Common myeloid progenitor, CD34-positive (primary cell): Measurements from ENCODE around the gene MPP7.

Experiments used
- CTCF ChIA-PET: fragments of 350-600 bp; sonication (Branson Sonifier 250); formaldehyde crosslinking; loops from one replicate; lab custom pipeline; 2021; ENCODE audit warnings: antibody characterized with exemption; lab: Charles Lee
- POLR2A ChIA-PET: fragments of 350-600 bp; sonication (Branson Sonifier 250); formaldehyde crosslinking; loops from one replicate; lab custom pipeline; 2021; ENCODE audit warnings: antibody characterized with exemption; lab: Charles Lee
- DNase-seq, 3 donors: peaks; one replicate each; pipeline versions ENCODE4 v3.0.0 to v3.0.0-alpha.2; 2013
- H3K27ac ChIP-seq, 2 experiments: 1 replicate in 1 of 2; 2 replicates in 1 of 2; pipeline ENCODE4 v1.7.0; 2013; ENCODE audit warnings: inconsistent platforms in 2 of 2, low read length in 2 of 2, mild to moderate bottlenecking in 2 of 2, low read depth in 1 of 2, moderate library complexity in 1 of 2; ENCODE audit not compliant: severe bottlenecking in 2 of 2, insufficient read depth in 1 of 2, poor library complexity in 1 of 2
- H3K27me3 ChIP-seq, 5 experiments: replicated peaks in 2 of 5; 1 replicate in 3 of 5; 2 replicates in 2 of 5; pipeline versions ENCODE4 v1.6.1 to v1.7.0; 2013; ENCODE audit warnings: low read length in 4 of 5, mild to moderate bottlenecking in 2 of 5, moderate library complexity in 2 of 5, inconsistent platforms in 1 of 5; ENCODE audit not compliant: insufficient read depth in 5 of 5, control insufficient read depth in 4 of 5
- H3K36me3 ChIP-seq, 4 experiments: 1 replicate in 2 of 4; 2 replicates in 2 of 4; pipeline versions ENCODE4 v1.6.1 to v1.7.0; 2013; ENCODE audit warnings: low read length in 3 of 4, control low read depth in 1 of 4, mild to moderate bottlenecking in 1 of 4; ENCODE audit not compliant: control insufficient read depth in 4 of 4, insufficient read depth in 4 of 4
- H3K4me1 ChIP-seq, 4 experiments: 1 replicate in 3 of 4; 2 replicates in 1 of 4; pipeline versions ENCODE4 v1.6.1 to v1.7.1; 2013; ENCODE audit warnings: low read length in 3 of 4, mild to moderate bottlenecking in 3 of 4, control low read depth in 1 of 4, inconsistent platforms in 1 of 4, moderate library complexity in 1 of 4; ENCODE audit not compliant: control insufficient read depth in 4 of 4, insufficient read depth in 4 of 4; ENCODE audit errors: control extremely low read depth in 1 of 4
- H3K4me3 ChIP-seq, 7 experiments: 1 replicate in 4 of 7; 2 replicates in 3 of 7; pipeline versions ENCODE4 v1.5.1 to v1.7.0; 2013; ENCODE audit warnings: mild to moderate bottlenecking in 7 of 7, low read length in 6 of 7, moderate library complexity in 6 of 7, inconsistent platforms in 2 of 7, low read depth in 2 of 7, control low read depth in 1 of 7; ENCODE audit not compliant: insufficient read depth in 4 of 7, control insufficient read depth in 1 of 7; ENCODE audit errors: extremely low read depth in 1 of 7
- H3K9me3 ChIP-seq, 5 experiments: 1 replicate in 4 of 5; 2 replicates in 1 of 5; pipeline versions ENCODE4 v1.6.1 to v1.7.1; 2013; ENCODE audit warnings: low read length in 4 of 5, mild to moderate bottlenecking in 2 of 5, inconsistent platforms in 1 of 5, low read depth in 1 of 5, moderate library complexity in 1 of 5; ENCODE audit not compliant: control insufficient read depth in 4 of 5, insufficient read depth in 2 of 5; ENCODE audit errors: control extremely low read depth in 1 of 5
- WGBS: methylation state at CpG from one replicate; pipeline ENCODE4 v1.1.5; 2013; ENCODE audit not compliant: insufficient coverage; 5-methylcytosine and 5-hydroxymethylcytosine counted together

Gene MPP7

DNA sequence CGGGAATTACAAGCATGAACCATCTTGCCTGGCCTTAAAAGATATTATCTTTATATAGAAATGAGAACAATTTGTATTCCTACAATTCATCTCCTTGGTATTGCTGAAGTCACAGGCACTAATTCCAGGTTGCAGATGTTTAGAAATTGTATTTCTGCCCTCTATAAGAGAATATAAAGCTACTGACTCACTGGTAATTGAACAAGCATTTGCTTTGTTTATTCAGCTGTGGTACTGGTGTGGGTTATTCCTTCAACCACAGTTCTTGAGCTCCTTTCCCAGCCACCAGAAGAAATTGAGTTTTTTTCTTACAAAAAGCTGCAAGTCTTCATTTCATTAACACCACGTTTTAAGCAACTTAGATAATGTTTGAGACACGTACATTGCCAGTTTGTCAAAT lies 29.0 kb upstream of the MPP7 start:
- H3K4me3 ChIP-seq: no peak overlapping the region
- peak overlapping the region; percentile 6 to 96 for H3K27ac ChIP-seq
- DNase-seq: peak; percentile 24 to 87 (median 81)
- H3K4me1 ChIP-seq: peaks cover 31 to 75% (median 51%) of the 10 kb centered on the region in 4 experiments
- POLR2A ChIA-PET: no interaction called here
- no CpG with 5 or more reads among the region's 3 CpGs for WGBS
- CTCF ChIA-PET: interaction anchor here (1.5 to 3.4 kb wide), 3 partner anchors 15 to 35 kb away, joined by 4 to 23 read pairs (median 4); partner anchors contain the start of gene MPP7
- no peaks in the 10 kb centered on the region for H3K9me3 ChIP-seq
- H3K36me3 ChIP-seq: no peaks in the 10 kb centered on the region
- H3K27me3 ChIP-seq: no peaks in the 10 kb centered on the region

DNA sequence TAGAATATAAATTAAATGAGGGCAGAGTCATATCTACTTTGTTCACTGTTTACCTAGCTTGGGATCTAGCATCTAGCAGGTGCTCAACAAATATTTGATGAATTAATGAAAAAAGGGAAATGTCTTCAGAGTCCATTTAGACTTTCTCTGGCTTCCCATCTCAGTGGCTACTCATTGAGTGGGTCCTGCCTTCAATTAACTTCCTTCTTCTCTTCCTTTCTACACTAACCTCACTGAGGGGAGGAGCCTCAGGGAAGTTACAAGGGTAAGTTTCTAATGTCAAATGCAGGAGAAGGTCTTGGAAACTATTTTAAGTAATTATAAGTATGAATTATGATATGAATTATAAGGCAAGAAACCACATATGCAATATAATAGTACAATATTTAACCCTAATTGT lies 28.2 kb upstream of the MPP7 start:
- Histone ChIP-seq H3K4me3 (no peak overlapping the region), H3K9me3 (no peaks in the 10 kb centered on the region), H3K27ac (no peak overlapping the region), H3K4me1 (peaks cover 38 to 75% (median 56%) of the 10 kb centered on the region in 4 experiments), H3K36me3 (no peaks in the 10 kb centered on the region), H3K27me3 (no peaks in the 10 kb centered on the region)
- ChIA-PET CTCF (interaction anchor here (1.1 to 3.4 kb wide), 4 partner anchors 10 to 29 kb away, joined by 4 to 23 read pairs (median 6); partner anchors contain the start of gene MPP7), POLR2A (no interaction called here)
- peak in 2 of 3 donors; percentile 47 to 55 for DNase-seq

DNA sequence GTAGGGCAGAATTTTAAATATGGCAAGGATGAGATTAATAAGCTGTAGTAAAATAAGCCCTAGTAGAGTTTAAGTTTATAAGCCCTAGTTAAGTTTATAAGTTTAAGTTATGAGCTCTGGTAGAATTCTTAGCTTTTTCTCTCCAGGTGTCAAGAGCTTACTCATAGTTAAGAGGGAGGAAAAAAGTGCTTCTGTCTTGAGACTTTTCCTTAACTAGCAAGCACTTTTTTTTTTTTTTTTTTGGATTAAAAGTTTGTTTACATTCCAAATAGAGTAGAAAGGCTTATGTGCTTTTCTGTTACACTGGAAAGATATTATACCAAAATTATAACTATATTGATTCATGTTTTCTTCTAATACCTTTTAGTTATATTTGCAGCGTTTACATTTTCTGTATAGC lies 25.5 kb upstream of the MPP7 start:
- H3K4me1 ChIP-seq: peaks cover 27 to 63% (median 45%) of the 10 kb centered on the region in 4 experiments
- H3K27ac ChIP-seq: no peak overlapping the region
- CTCF ChIA-PET: interaction anchor here (0.6 to 4.1 kb wide), 12 partner anchors 8 to 96 kb away, joined by 3 to 24 read pairs (median 4); partner anchors contain the start of gene MPP7
- DNase-seq: no peak
- WGBS: no CpG with 5 or more reads among the region's 1 CpG
- no peak overlapping the region for H3K4me3 ChIP-seq
- no peaks in the 10 kb centered on the region for H3K9me3 ChIP-seq
- no peaks in the 10 kb centered on the region for H3K36me3 ChIP-seq
- POLR2A ChIA-PET: interaction anchor here (0.5 to 0.6 kb wide), 2 partner anchors 42 to 784 kb away, joined by 3 to 6 read pairs; no protein-coding TSS in a partner anchor
- no peaks in the 10 kb centered on the region for H3K27me3 ChIP-seq

DNA sequence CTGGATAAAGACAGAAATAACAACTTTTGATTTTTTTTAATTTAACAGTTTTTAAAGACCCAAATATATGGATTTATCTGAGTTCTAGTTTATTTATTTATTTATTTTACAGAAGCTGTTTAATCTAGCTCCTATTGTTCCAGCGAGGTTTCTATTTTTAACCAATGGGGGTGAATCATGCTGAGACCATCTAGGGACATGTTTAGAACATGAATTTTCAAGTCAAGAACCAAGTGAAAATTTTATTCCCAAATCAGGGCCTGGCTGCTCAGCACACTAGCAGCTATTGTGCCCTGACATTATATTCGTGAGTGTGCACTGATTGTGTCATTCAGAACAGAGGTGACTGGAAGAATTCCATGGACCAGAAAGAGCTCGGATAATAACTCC lies 24.6 kb upstream of the MPP7 start:
- Histone ChIP-seq H3K9me3 (no peaks in the 10 kb centered on the region), H3K4me1 (peaks cover 26 to 57% (median 38%) of the 10 kb centered on the region in 4 experiments), H3K36me3 (no peaks in the 10 kb centered on the region), H3K27ac (no peak overlapping the region), H3K4me3 (no peak overlapping the region), H3K27me3 (no peaks in the 10 kb centered on the region)
- no peak for DNase-seq
- 82% methylated on average over 2 of the region's 3 CpGs for WGBS
- ChIA-PET POLR2A (interaction anchor here (0.6 kb wide), 1 partner anchor 49 kb away, joined by 3 read pairs; no protein-coding TSS in a partner anchor), CTCF (interaction anchor here (0.8 to 4.1 kb wide), 8 partner anchors 9 to 53 kb away, joined by 3 to 24 read pairs (median 3); partner anchors contain the start of gene MPP7)

DNA sequence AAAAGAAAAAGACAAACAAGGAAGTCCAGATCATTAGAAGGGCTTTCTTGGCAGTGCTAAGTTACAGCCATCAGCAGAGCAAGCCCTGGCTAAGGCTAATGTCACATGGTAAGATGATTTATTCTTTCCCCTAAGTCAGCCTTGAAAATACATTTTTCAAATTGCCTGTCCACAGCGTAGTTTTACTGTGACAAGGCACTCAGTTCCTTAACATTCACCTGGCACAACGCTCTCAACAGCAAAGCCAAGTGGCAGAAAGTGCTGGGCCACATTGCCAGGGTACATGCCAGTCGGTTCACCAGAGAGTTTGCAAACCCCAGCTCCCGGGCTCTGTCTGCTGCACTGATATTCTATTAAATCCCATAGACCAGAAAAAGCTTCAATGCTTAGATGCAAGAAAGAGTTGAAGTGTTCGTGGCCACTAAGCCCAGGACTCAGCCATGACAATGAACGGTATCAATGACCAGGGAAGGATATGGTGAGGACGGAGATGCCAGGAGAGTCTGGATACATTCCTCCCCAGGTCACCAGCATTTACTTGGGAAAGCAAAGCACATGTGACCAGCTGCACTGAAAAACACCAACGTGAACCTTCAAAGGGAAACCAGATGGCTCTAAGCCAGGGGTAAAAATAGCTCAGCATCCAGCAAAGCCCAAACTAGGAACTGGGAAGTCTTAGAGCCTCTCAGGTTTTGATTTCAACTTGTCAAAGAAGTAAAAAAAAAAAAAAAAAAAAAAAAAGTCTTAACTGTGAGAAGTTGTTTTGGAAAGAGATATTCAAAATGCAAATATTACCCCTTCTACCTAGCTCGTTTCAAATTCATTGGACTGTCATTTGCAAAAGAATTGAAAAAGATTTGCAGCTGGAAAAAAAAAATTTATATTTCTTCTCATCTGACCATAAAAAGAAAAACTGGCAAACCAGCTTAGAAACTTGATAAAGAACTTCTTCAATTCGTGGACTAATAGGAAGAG lies 23.9 kb upstream of the MPP7 start:
- DNase-seq: peak in 2 of 3 donors; percentile 63 to 72
- H3K27ac ChIP-seq: peak overlapping the region in 1 of 2 experiments; percentile 36
- peak overlapping the region in 4 of 7 experiments; percentile 25 to 49 (median 36) for H3K4me3 ChIP-seq
- H3K27me3 ChIP-seq: no peaks in the 10 kb centered on the region
- H3K9me3 ChIP-seq: no peaks in the 10 kb centered on the region
- H3K4me1 ChIP-seq: peaks cover 23 to 50% (median 33%) of the 10 kb centered on the region in 4 experiments
- ChIA-PET POLR2A (interaction anchor here (0.6 kb wide), 1 partner anchor 49 kb away, joined by 3 read pairs; no protein-coding TSS in a partner anchor), CTCF (interaction anchor here (0.8 to 4.1 kb wide), 11 partner anchors 9 to 53 kb away, joined by 3 to 24 read pairs (median 3); partner anchors contain the start of gene MPP7)
- 7% methylated on average over 6 of the region's 10 CpGs for WGBS
- no peaks in the 10 kb centered on the region for H3K36me3 ChIP-seq

DNA sequence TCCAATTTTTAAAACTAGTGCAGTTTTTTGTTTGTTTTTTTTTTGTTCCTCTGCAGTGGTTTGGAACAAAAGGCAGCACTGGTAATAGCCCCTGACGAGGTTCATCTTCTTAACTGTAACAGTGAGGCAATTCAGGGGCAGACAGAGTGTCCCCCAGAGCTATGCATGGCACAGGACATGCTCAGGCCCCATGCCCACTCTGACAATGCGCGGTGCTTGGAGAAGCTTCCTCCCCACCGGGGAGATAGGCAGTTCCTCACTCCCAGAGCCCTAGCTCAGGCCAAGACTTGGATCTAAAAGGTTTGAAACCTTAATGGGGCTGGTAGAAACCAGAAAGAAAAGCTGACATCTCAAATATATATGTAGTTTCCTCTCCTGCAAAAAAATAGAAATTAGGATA lies 17.9 kb upstream of the MPP7 start:
- CTCF ChIA-PET: interaction anchor here (1.4 to 2.6 kb wide), 3 partner anchors 8 to 17 kb away, joined by 5 to 11 read pairs (median 9); partner anchors contain the start of gene MPP7
- no peak for DNase-seq
- POLR2A ChIA-PET: interaction anchor here (1.1 kb wide), 1 partner anchor 18 kb away, joined by 3 read pairs; the partner anchor contains the start of gene MPP7
- Histone ChIP-seq H3K36me3 (no peaks in the 10 kb centered on the region), H3K9me3 (no peaks in the 10 kb centered on the region), H3K4me1 (peaks cover 0 to 5% (median 2%) of the 10 kb centered on the region in 4 experiments), H3K27me3 (no peaks in the 10 kb centered on the region), H3K27ac (no peak overlapping the region), H3K4me3 (no peak overlapping the region)
- 74% methylated on average over 3 of the region's 4 CpGs for WGBS
